ENCODE results near the gene INPP5D.

- TF ChIP-seq CTCF (IDR thresholded peaks at IDR 0.05) (no peak), POLR2A (IDR thresholded peaks at IDR 0.05) (no peak)
These were observed 16.6 kb downstream of the INPP5D start for GRCh38 chr2:233076749-233077148.
